ENCODE results near the gene EIF4ENIF1. TPM values are rescaled to one million over a fixed set of nuclear protein-coding genes. Genes with fewer than 3 reads are reported as not detected.
"Not testable (repeated sequence)": the region's sequence is repeated elsewhere in the genome, so short reads cannot be mapped to it uniquely, and the experiment has no call there.

The EIF4ENIF1 gene
- total RNA-seq, 4 donors from 2014 or later = 9.5 to 20.5 (median 16.6) TPM

- ATAC-seq (ENCODE audit: low FRiP score) = no peak
- TF ChIP-seq CTCF (IDR thresholded peaks at IDR 0.05) = no peak
- no peak for DNase-seq (ENCODE audit: low spot score)
Observed at GRCh38 chr22:31501738-31502137, 12.1 kb upstream of the EIF4ENIF1 start.

GRCh38 chr22:31497148-31497938 lies 7.7 kb upstream of the EIF4ENIF1 start:
- TF ChIP-seq CTCF (IDR thresholded peaks at IDR 0.05) = no peak
- ATAC-seq (ENCODE audit: low FRiP score) = no peak

GRCh38 chr22:31496735-31497146 lies 7.1 kb upstream of the EIF4ENIF1 start:
- DNase-seq (ENCODE audit: low spot score) = no peak
- no peak for TF ChIP-seq CTCF (IDR thresholded peaks at IDR 0.05)
- ATAC-seq (ENCODE audit: low FRiP score) = peak; percentile 33

More at GRCh38 chr22:31497148-31497938, 7.7 kb upstream of the EIF4ENIF1 start:
- DNase-seq (ENCODE audit: low spot score) = no peak

- no peak for TF ChIP-seq CTCF (IDR thresholded peaks at IDR 0.05)
- ATAC-seq (ENCODE audit: low FRiP score) (peak; percentile 95), DNase-seq (ENCODE audit: low spot score) (peak; percentile 68)
Observed at GRCh38 chr22:31496007-31496734, 6.5 kb upstream of the EIF4ENIF1 start, which contains the start of gene SFI1. Gene SFI1, plus strand, starts transcription at chr22:31496536. Its CDS starts 11,749 bp downstream, at chr22:31508285.

- TF ChIP-seq CTCF (IDR thresholded peaks at IDR 0.05) = no peak
- ATAC-seq (ENCODE audit: low FRiP score) = no peak
- DNase-seq (ENCODE audit: low spot score) = no peak
Observed at GRCh38 chr22:31495343-31495742, 5.7 kb upstream of the EIF4ENIF1 start.

- ATAC-seq (ENCODE audit: low FRiP score); DNase-seq (ENCODE audit: low spot score): not testable (repeated sequence)
Observed at GRCh38 chr22:31493355-31493754, 3.7 kb upstream of the EIF4ENIF1 start.

GRCh38 chr22:31492151-31492550 lies 2.5 kb upstream of the EIF4ENIF1 start:
- no peak for DNase-seq (ENCODE audit: low spot score)
- no peak for TF ChIP-seq CTCF (IDR thresholded peaks at IDR 0.05)

More at GRCh38 chr22:31492151-31492550, 2.5 kb upstream of the EIF4ENIF1 start:
- ATAC-seq (ENCODE audit: low FRiP score) = no peak

Measured in omental fat pad (tissue), 4 donors.